ENCODE data around the gene FGF13.
A peak's percentile ranks its signal among the peaks of the same experiment; 100 is the strongest.

FGF13 gene

DNA sequence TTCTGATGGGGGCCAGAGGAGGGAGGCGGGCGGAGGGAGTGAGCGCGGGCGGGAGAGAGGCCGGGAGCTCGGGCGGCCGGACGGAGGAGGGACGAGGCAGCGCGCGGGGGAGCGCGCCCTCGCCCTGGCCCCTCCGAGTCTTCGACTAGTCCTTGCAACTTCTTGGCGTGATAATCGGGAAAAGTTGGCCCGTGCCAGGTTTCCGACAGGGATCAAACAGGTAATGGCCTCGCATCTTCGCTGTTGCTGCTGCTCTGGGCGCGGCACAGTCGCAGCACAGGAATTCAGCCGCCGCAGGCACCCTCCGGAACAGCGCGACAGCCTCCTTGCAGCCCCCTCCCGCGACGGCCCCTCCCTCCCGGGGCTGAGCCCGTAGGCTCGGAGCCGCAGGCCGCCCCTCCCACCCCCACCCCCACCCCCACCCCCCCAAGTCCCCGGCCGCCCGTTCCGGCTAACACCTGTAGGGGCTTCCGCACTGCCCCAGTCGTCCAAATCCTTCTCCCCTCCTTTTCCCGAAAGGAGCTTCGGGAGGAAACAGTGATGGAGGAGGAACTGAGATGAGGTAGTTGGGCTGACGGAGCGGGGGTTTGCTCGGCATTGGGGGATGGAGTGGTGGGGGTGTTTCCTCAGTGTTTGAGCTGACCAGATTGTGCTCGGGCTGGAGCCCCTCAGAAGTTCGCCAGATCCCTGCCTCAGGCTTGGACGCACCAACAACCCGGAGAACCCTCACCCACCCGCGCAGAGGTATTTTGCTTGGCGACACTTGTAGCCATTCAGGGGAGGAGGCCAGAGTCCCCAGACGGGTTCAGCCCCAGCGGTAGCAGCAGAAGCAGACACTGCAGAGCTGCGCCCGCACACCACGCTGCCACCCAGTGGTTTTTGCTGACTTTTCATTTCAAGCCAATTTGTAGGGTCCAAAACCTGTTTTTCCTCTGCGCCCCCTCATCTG is at the start of gene FGF13:
Gene FGF13 (minus strand): TSS at position 319 of the 949 bp plus-strand sequence. CDS start 714 bp downstream, outside the sequence.
- DNase-seq: peak; percentile 46

DNA sequence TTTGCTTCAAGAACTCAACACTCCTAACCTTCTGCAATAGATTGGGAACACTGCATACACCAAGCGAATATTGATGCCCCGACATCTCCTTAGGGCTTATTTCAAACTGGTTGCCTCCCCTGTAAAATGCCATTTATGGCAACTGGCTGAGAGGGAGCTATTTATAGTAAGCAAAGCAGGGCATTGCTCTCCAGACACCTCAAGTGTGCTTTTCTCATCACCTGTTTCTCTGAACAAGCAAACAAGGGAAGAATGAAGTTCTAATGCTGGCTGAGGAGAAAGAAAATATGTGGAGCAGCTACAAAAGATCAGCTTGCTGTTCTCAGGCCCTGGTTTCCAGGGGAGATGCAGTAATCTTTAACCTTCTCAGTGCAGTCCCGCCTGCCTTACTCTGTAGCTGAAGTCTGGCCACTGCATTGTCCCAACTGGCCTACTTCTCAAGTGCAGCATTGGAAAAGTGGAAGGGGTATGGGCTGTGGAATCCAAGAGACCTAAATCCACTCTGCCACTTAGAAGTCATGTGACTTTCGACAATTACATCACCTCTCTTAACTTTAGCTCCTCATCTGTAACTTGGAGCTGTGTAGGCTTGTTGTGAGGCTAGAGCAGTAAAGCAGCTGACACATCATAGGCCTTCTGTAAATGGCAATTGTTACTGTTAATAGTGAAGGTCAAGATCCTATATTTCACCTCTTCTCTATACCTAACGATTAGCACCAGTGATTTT is 47.9 kb upstream of the FGF13 start:
- DNase-seq: no peak

DNA sequence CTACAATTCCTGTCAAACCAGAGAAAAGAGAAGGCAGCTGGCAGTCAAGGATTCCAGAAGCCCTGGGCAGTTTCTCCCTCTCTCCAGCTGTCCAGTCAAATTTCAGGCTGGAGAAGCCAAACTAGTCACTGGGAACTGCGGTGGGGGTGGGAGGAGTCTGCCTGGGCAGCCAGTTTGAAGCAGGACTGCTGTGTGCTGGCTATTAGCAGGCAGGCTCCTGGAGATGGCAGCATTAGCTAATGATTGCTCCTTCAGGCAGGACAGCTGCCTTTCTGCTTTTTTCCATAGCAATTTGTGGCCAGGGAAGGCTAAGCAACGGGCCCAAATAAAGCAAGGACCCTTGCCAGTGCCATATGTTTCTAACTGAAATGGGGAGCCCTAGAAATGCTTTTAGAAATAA is 44.7 kb upstream of the FGF13 start:
- peak; percentile 3 for DNase-seq

- DNase-seq: no peak
Observed at GRCh38 chrX:138754861-138755260, 43.3 kb upstream of the FGF13 start.

DNA sequence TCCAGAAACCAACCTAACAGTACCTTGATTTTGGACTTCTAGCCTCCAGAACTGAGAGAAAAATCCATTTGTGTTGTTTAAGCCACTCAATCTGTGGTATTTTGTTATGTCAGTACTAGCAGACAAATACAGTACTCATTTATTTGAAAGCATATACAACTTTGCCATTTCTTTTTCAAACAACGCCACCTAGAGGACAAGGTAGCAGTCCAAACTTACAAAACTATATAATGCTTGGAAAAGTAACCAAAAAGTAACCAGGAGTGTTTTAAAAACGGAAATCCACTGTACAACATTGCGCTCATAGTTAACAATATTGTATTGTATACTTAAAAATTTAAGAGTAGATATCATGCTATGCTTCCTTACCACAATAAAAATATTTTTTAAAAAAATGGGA is 37.0 kb upstream of the FGF13 start:
- peak; percentile 34 for DNase-seq

DNA sequence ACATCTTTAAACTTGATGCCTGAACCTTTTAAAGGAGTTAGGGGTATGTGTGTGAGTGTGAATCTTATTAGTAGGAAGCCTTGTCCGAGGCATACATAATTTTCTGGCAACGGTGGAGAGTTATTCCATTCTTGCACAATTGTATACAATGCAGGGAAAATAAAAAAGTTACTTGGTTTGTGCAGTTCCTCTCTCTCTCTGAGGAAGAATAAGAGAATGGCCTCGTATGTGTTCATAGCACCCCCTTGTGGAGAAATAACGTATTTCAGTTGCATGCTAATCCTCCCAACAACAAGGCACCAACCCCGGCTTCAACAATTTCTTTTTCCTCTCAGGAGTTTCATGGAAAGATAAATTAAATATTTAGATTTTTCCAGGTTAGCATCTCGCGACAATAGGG is 33.7 kb upstream of the FGF13 start:
- DNase-seq: peak; percentile 65

DNA sequence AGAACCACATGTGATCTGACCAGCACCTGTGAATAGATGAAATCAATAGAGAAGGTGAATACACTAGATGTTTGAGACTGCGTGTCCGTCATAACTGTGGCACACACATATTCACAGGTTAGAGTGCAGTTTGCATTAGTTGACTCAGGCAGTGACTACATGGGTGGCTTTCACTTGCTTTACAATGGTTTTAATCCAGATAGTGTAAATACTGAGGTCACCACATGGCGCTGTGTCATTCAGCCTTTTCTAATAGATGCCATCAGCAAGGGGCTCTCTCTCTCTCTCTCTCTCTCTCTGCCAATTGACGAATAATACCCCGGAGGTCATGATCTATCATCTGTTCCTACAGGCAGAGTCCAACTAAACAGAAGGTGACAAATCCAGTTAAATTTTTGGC is 30.7 kb upstream of the FGF13 start:
- no peak for DNase-seq

DNA sequence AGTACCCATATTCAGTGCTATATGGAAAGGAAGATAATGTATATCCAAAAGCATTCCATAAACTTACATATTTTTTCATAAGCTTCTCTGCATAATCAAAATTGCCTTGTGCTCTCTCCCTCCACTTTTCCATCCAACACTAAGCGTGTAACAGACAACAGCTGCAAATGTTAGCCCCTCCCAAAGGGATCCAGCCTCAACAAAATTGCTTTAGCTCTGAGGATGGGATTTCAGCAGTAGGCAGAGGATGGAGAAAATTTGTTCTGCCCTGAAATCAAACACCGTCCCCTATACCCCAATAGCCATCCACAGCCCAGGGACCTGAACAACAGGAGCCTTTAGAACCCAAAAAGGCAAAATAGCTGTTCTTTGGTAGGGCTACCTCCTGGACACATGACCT is 28.8 kb upstream of the FGF13 start:
- no peak for DNase-seq

GRCh38 chrX:138723301-138723700 is 11.8 kb upstream of the FGF13 start:
- no peak for DNase-seq

- DNase-seq: no peak
Observed at GRCh38 chrX:138719396-138719795, 7.9 kb upstream of the FGF13 start.

- DNase-seq: no peak
Observed at GRCh38 chrX:138718941-138719340, 7.4 kb upstream of the FGF13 start.

GRCh38 chrX:138710866-138711341 is 613 bp downstream of the FGF13 start:
- peak; percentile 8 for DNase-seq

DNA sequence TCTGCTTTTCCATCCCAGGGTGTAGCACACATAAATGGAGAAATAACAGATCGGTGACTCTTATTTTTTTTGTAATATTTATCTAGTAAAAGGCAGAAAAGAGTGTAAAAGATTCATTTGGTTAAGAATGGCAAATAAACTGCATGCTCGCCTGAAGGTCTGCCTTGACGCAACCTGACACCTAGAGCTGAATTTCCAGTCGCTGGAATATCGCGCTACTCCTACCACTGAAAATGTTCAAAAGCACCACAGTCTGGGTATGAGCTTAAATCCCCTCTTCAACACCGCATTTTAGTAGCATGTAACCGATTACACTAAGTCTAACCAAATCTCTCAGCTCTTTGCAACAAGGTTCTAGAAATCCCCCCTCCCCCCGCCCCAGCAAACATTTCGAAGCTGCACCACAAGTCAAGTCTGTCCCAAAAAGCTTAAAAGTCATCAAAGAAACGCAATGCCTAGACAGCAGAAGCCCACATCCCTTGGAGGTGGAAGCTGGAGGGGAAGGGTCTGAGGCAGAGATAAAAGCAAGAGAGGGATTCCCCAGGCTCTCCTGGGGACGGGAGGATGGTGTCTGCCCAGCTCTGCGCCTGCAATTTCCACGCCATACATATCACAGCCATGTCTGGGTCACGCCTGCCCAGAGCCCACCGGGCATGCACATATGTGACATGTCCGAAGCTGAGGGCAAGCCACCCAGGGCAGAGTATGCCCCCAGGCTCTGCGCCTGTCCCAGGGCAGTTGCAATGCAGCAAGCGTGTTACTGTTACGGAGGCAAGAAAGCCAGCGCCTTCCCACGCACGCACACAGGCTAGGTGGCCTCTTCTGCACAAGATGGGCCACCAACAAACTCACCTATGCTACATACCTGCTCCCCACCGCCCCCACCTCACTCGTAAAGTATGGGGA is 1.4 kb downstream of the FGF13 start:
- DNase-seq: peak; percentile 0

- no peak for DNase-seq
Observed at GRCh38 chrX:138708268-138708667, 3.2 kb downstream of the FGF13 start.

GRCh38 chrX:138704596-138704995 is 6.9 kb downstream of the FGF13 start:
- no peak for DNase-seq

DNA sequence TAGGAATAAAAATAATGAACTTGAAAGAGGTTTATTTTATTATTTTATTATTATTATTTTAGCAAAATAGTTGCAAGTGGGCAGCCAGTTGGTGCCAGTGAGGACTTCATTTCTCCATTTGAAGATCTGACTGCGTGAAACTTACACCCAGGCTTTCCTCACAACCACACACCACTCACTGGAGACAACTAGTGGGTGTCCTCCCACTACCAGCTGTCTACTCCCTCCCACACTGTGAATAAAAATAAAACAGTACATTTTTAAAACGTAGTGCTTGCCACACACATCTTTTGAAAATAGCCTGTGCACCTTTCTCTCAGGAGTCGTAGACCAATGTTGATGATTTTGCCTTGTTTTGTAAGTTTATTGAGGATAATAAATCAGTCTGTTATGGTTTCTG is 7.4 kb downstream of the FGF13 start:
- DNase-seq: no peak

- DNase-seq: no peak
Observed at GRCh38 chrX:138692591-138692990, 18.9 kb downstream of the FGF13 start.

- DNase-seq: no peak
Observed at GRCh38 chrX:138691186-138691585, 20.3 kb downstream of the FGF13 start.

DNA sequence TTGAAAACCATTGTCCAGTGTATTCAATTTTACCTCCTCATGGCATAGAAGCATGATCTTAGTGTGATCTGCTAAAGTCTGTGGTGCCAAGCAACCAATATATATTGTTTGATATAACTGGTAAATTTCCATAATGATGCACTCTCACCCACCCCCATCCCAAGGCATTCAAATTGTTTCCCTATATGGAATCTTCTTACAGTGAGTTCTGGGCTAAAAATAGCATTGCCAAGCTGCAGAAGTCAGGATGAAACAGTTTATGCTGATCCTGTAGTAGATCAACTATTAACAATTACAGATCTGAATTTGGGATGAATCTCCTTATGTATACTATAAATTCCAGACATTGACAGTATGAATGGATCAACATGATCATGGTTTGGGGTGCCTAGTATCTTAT is 20.9 kb downstream of the FGF13 start:
- DNase-seq: no peak

DNA sequence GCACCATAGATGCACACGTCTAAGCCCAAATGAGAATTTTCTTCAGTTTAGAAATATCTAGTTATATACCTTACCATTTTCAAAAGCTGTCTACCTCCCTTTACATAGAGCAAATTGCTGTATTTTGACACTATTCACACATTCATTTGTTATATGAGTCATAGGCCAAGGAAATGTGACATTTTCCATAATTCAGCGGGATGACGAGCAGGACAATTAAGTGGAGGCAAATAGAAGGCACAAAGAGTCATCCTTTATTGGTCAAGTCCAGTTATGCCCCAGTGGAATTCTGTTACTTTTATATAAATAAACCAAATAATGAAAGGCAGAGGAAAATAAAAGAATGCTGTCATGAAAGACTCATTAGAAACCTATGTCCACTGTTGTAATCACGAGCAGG is 27.9 kb downstream of the FGF13 start:
- no peak for DNase-seq

DNA sequence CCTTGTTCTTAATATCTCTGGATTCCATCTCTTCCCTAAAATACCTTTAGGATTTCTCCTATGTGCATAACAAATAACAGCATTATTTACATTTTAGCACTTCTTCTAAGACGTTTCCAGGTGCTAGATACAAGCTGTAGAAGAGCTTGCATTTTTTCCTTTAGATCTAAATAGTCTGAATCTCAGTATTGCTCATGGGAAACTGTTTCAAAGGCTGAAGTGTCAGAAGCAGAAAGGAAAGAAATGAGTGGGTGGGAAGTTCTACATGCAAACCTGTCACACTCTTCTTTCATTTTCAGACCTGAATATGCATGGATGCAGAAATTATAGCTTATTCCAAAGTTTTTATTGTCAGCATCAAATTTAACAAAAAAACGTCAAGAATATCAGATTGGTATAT is 41.8 kb downstream of the FGF13 start:
- no peak for DNase-seq

- no peak for DNase-seq
Observed at GRCh38 chrX:138664466-138664865, 47.1 kb downstream of the FGF13 start.

DNA sequence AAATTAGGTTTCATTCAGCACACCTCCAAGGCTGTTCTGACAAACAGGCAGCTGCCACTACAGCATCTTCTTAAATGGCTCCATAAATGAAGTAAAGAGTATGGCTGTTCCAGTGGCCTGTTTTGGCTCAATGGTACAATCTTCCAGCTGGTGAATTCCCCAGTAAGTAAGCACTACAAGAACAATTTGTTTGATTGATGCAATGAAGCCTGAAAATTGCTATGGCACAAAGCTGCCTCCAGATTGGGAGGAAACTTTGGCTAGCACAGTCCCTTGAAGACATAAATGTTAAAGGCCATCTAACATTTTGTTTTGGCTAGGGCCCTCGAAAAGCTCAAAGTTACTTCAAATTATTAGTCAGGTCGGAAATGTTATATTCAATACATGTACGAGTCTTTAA is 47.5 kb downstream of the FGF13 start:
- no peak for DNase-seq

Measured in hematopoietic multipotent progenitor cell treated with erythropoietin and hydrocortisone succinate and interleukin-3 and kit ligand, for 4 days (in vitro differentiated cells).